H9 (cell line): ENCODE data around the gene PLPP1. TPM values are rescaled to one million over a fixed set of nuclear protein-coding genes. Genes with fewer than 3 reads are reported as not detected.
A peak's percentile ranks its signal among the peaks of the same experiment; 100 is the strongest.

Experiments used
- DNase-seq: peaks from one replicate; pipeline ENCODE4 v3.0.0-alpha.2; 2017
- H2AFZ ChIP-seq: one replicate; pipeline ENCODE4 v1.6.1; 2013; ENCODE audit warnings: mild to moderate bottlenecking, low read length, control low read depth, moderate library complexity
- H2AK5ac ChIP-seq: 2 replicates; pipeline ENCODE4 v1.6.1; 2013; ENCODE audit warnings: low read length, control low read depth, mixed read lengths; ENCODE audit not compliant: insufficient read length
- H2BK120ac ChIP-seq: one replicate; pipeline ENCODE4 v1.6.1; 2013; ENCODE audit warnings: low read depth, mild to moderate bottlenecking, low read length, control low read depth, inconsistent platforms; ENCODE audit not compliant: poor library complexity, severe bottlenecking
- H2BK12ac ChIP-seq: 2 replicates; pipeline ENCODE4 v1.6.1; 2013; ENCODE audit warnings: low read length, control low read depth, mixed read lengths, low read depth; ENCODE audit not compliant: insufficient read length
- H2BK15ac ChIP-seq: 2 replicates; pipeline ENCODE4 v1.6.1; 2013; ENCODE audit warnings: low read depth, low read length, control low read depth
- H2BK20ac ChIP-seq: one replicate; pipeline ENCODE4 v1.6.1; 2013; ENCODE audit warnings: low read depth, mild to moderate bottlenecking, low read length, control low read depth, inconsistent platforms; ENCODE audit not compliant: poor library complexity, severe bottlenecking
- H2BK5ac ChIP-seq: 2 replicates; pipeline ENCODE4 v1.6.1; 2013; ENCODE audit warnings: low read length, control low read depth, mixed read lengths; ENCODE audit not compliant: insufficient read length
- H3K14ac ChIP-seq: 2 replicates; pipeline ENCODE4 v1.6.1; 2013; ENCODE audit warnings: low read length, control low read depth; ENCODE audit not compliant: insufficient read depth
- H3K18ac ChIP-seq: 2 replicates; pipeline ENCODE4 v1.6.1; 2013; ENCODE audit warnings: low read depth, mild to moderate bottlenecking, mixed read lengths, low read length, control low read depth; ENCODE audit not compliant: insufficient read length
- H3K23ac ChIP-seq: 2 replicates; pipeline ENCODE4 v1.6.1; 2013; ENCODE audit warnings: low read length, control low read depth, mixed read lengths, low read depth; ENCODE audit not compliant: insufficient read length
- H3K23me2 ChIP-seq: 2 replicates; pipeline ENCODE4 v1.6.1; 2013; ENCODE audit warnings: low read depth, mild to moderate bottlenecking, mixed read lengths, low read length, control low read depth; ENCODE audit not compliant: insufficient read length, poor library complexity, severe bottlenecking
- H3K27ac ChIP-seq: 2 replicates; pipeline ENCODE4 v1.5.1; 2013; ENCODE audit warnings: low read length, control low read depth, mixed read lengths, low read depth; ENCODE audit not compliant: insufficient read length
- H3K27me3 ChIP-seq: 2 replicates; pipeline ENCODE4 v1.6.1; 2013; ENCODE audit warnings: low read length, control low read depth, inconsistent platforms; ENCODE audit not compliant: insufficient read depth
- H3K4ac ChIP-seq: 2 replicates; pipeline ENCODE4 v1.6.1; 2013; ENCODE audit warnings: low read depth, mild to moderate bottlenecking, control low read depth, inconsistent platforms, low read length, moderate library complexity
- H3K4me1 ChIP-seq: 2 replicates; pipeline ENCODE4 v1.6.1; 2013; ENCODE audit warnings: low read length, control low read depth, inconsistent platforms; ENCODE audit not compliant: insufficient read depth
- H3K4me2 ChIP-seq: 2 replicates; pipeline ENCODE4 v1.6.1; 2013; ENCODE audit warnings: low read length, control low read depth, mixed read lengths; ENCODE audit not compliant: insufficient read length, insufficient read depth
- H3K56ac ChIP-seq: 2 replicates; pipeline ENCODE4 v1.6.1; 2013; ENCODE audit warnings: low read depth, mild to moderate bottlenecking, mixed read lengths, low read length, control low read depth; ENCODE audit not compliant: insufficient read length
- H3K79me1 ChIP-seq: 2 replicates; pipeline ENCODE4 v1.6.1; 2013; ENCODE audit warnings: low read depth, mild to moderate bottlenecking, moderate library complexity, low read length, control low read depth, inconsistent platforms; ENCODE audit not compliant: insufficient read depth, poor library complexity, severe bottlenecking
- H3K79me2 ChIP-seq: 2 replicates; pipeline ENCODE4 v1.6.1; 2013; ENCODE audit warnings: low read length, control low read depth, inconsistent platforms; ENCODE audit not compliant: insufficient read depth
- H3K9ac ChIP-seq: 2 replicates; pipeline ENCODE4 v1.6.1; 2013; ENCODE audit warnings: low read length, control low read depth, mixed read lengths; ENCODE audit not compliant: insufficient read length; ENCODE audit errors: extremely low read depth
- H3K9me3 ChIP-seq: one replicate; pipeline ENCODE4 v1.6.1; 2013; ENCODE audit warnings: low read depth, low read length, inconsistent platforms; ENCODE audit not compliant: control insufficient read depth
- H3T11ph ChIP-seq: one replicate; pipeline ENCODE4 v1.6.1; 2013; ENCODE audit warnings: mild to moderate bottlenecking, low read length, control low read depth, inconsistent platforms
- H4K20me1 ChIP-seq: one replicate; pipeline ENCODE4 v1.6.1; 2013; ENCODE audit not compliant: control insufficient read depth, insufficient read length, insufficient read depth
- H4K5ac ChIP-seq: 2 replicates; pipeline ENCODE4 v1.6.1; 2013; ENCODE audit warnings: low read depth, mild to moderate bottlenecking, mixed read lengths, low read length, control low read depth; ENCODE audit not compliant: insufficient read length
- H4K8ac ChIP-seq: replicated peaks from 2 replicates; pipeline ENCODE4 v1.6.1; 2013; ENCODE audit warnings: low read length, control low read depth, mixed read lengths, low read depth; ENCODE audit not compliant: insufficient read length
- H4K91ac ChIP-seq: 2 replicates; pipeline ENCODE4 v1.6.1; 2013; ENCODE audit warnings: low read depth, mild to moderate bottlenecking, moderate library complexity, mixed read lengths, low read length, control low read depth; ENCODE audit not compliant: insufficient read length
- H3K27ac Mint-ChIP-seq, 3 experiments: 2 replicates in 2 of 3; 3 replicates in 1 of 3; pipeline ENCODE4 v1.8.0; 2020 to 2021; ENCODE audit warnings: mixed read lengths in 3 of 3, mild to moderate bottlenecking in 1 of 3, moderate library complexity in 1 of 3
- H3K27me3 Mint-ChIP-seq: 2 replicates; pipeline ENCODE4 v1.8.0; 2021; ENCODE audit warnings: low read depth, mild to moderate bottlenecking, moderate library complexity, mixed read lengths
- H3K36me3 Mint-ChIP-seq, 3 experiments: 2 replicates in 2 of 3; 3 replicates in 1 of 3; pipeline ENCODE4 v1.8.0; 2020 to 2021; ENCODE audit warnings: low read depth in 3 of 3, mixed read lengths in 3 of 3; ENCODE audit not compliant: insufficient read depth in 1 of 3
- H3K4me1 Mint-ChIP-seq, 2 experiments: 2 replicates each; pipeline ENCODE4 v1.8.0; 2020; ENCODE audit warnings: mixed read lengths in 2 of 2
- H3K4me3 Mint-ChIP-seq, 2 experiments: 2 replicates in 1 of 2; 3 replicates in 1 of 2; pipeline ENCODE4 v1.8.0; 2020 to 2021; ENCODE audit warnings: mild to moderate bottlenecking in 2 of 2, mixed read lengths in 2 of 2, moderate library complexity in 1 of 2
- H3K9me3 Mint-ChIP-seq, 2 experiments: 2 replicates in 1 of 2; 3 replicates in 1 of 2; pipeline ENCODE4 v1.8.0; 2020; ENCODE audit warnings: mild to moderate bottlenecking in 2 of 2, mixed read lengths in 2 of 2, moderate library complexity in 1 of 2
- CTCF ChIP-seq: fragments of 200-600 bp; sonication (generic); conservative IDR thresholded peaks from 3 replicates; pipeline ENCODE4 v1.8.0; 2021; ENCODE audit warnings: antibody characterized with exemption, mild to moderate bottlenecking
- WGBS: extraction: QIAGEN DNeasy Blood & Tissue Kit; methylation state at CpG from one replicate; pipeline ENCODE4 v1.1.7; 2013; ENCODE audit warnings: missing lambda C conversion rate, low lambda C conversion rate, mixed read lengths; ENCODE audit not compliant: insufficient read length; ENCODE audit errors: extremely low coverage; 5-methylcytosine and 5-hydroxymethylcytosine counted together
- total RNA-seq: library from RNA; stranded (reverse); gene quantifications from 2 replicates; pipeline ENCODE4 v1.2.1, GENCODE V29; 2021

The PLPP1 gene
- total RNA-seq, 1 experiment from 2014 or later, result 85.9 TPM

DNA sequence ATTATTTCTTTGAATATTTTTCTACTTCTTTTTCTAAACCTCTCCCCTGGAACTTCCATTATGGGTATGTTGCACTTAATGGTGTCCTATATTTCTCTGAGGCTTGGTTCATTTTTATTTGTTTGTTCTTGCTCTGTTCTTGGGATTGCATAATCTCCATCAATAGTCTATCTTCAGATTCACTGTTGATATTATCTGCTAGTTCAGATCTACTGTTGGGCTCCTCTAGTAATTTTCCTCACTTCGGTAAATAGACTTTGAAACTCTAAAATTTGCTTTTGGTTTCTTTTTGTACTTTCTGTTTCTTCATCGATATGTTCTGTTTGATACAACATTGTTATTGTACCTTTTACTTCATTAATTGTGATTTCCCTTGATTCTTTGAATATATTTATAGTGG is 150.7 kb downstream of the PLPP1 start:
- H3K4me3 Mint-ChIP-seq, result no peak overlapping the region

More for the DNA sequence above, 150.7 kb downstream of the PLPP1 start:
- no peak for TF ChIP-seq CTCF
- peaks cover 30 to 61% (median 61%) of the 10 kb centered on the region in 3 experiments for H3K36me3 Mint-ChIP-seq
- Histone ChIP-seq H3T11ph (no peak overlapping the region), H2AK5ac (no peak overlapping the region), H3K23ac (no peak overlapping the region), H3K79me1 (no peaks in the 10 kb centered on the region), H3K9ac (no peak overlapping the region), H3K18ac (no peak overlapping the region), H3K23me2 (no peaks in the 10 kb centered on the region), H3K56ac (no peak overlapping the region), H2BK5ac (no peak overlapping the region), H4K8ac (no peak overlapping the region), H2BK15ac (no peak overlapping the region), H4K20me1 (no peaks in the 10 kb centered on the region), H2BK12ac (no peak overlapping the region), H2BK20ac (no peak overlapping the region), H4K91ac (no peak overlapping the region), H3K27ac (no peak overlapping the region), H3K14ac (no peak overlapping the region), H3K4ac (no peak overlapping the region), H3K9me3 (no peaks in the 10 kb centered on the region), H4K5ac (no peak overlapping the region), H2BK120ac (no peak overlapping the region), H3K79me2 (no peaks in the 10 kb centered on the region), H3K4me2 (no peak overlapping the region), H2AFZ (no peak overlapping the region), H3K27me3 (no peaks in the 10 kb centered on the region), H3K4me1 (no peaks in the 10 kb centered on the region; the same call in 1 of the 2 replicates)
- H3K4me1 Mint-ChIP-seq, result peaks cover 6 to 10% of the 10 kb centered on the region in 2 experiments; a peak in 3 of 4 replicates
- no peak for DNase-seq
- H3K27me3 Mint-ChIP-seq, result no peaks in the 10 kb centered on the region
- peak overlapping the region in 1 of 3 experiments; percentile 4; a peak in 1 of 7 replicates for H3K27ac Mint-ChIP-seq
- WGBS, result no CpG with 5 or more reads among the region's 2 CpGs
- peaks cover 5 to 6% of the 10 kb centered on the region in 2 experiments; a peak in 3 of 5 replicates for H3K9me3 Mint-ChIP-seq
